Measurements from ENCODE around the gene SOX10. TPM values are rescaled to one million over a fixed set of nuclear protein-coding genes. Genes with fewer than 3 reads are reported as not detected.
"Not testable (repeated sequence)": the region's sequence is repeated elsewhere in the genome, so short reads cannot be mapped to it uniquely, and the experiment has no call there.

SOX10 gene
- polyA plus RNA-seq, 3 donors, result 1.4 to 2.3 (median 1.5) TPM

DNA sequence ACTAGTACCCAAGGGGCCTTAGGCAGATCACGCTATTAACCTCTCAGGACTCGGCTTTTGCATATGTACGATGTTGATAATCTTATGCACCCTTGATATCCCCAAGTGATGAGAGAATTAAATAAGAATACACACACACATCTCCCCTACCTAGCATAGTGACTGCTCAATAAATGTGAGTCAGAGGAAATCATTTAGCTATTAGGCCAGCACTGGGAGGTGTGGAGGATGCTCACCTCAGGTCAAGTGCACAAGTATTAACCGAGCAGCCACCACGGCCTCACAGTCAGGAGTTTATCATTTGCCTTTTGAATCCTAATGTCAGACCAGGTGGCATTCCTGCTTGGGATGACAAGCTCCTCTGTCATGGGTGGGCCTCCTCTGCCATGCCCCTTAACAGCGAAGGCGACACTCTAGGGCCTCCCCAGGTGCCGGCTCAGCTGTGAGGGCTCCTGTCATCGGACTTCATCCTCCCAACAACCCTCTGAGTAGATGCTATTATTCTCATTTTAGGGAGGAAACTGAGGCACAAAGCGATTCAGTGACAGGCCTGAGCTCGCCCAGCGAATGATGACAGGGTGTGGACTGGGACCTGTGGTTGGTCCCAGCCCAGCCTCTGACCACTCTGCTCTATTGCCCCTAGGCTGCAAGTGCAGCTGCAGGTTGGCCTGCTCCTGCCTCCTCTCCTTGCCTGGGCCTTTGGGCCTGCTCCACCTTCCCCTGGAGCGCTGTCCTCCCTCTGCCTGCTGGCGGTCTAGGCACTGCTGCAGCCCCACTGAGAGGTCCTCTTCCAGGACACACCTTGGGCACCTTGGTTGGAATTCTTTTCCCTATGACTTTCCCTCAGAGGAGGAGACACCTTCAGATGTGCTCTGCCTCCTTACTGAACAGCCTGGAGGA, 5.0 kb upstream of the SOX10 start:
- DNase-seq, result no peak

DNA sequence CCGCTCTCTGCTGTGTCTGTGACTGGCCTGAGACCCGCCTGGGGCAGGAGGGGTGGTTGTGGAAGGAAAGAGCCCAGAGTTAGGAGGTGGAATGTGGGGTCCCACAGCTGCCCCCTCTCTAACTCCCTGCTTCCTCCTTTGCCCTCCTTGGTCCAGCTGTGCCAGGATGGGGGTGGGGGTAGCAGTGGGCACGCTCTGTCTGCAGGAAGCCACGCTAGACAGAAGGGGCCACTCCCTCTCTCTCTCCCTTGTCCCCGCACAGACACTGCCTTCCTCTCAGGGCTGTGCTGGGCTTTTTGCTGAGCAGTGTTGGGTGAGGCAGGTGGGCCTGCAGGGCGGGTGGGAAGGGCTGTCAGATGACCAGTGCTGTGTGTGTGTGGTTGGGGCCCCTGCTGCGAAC, 2.0 kb upstream of the SOX10 start:
- DNase-seq, result no peak

DNA sequence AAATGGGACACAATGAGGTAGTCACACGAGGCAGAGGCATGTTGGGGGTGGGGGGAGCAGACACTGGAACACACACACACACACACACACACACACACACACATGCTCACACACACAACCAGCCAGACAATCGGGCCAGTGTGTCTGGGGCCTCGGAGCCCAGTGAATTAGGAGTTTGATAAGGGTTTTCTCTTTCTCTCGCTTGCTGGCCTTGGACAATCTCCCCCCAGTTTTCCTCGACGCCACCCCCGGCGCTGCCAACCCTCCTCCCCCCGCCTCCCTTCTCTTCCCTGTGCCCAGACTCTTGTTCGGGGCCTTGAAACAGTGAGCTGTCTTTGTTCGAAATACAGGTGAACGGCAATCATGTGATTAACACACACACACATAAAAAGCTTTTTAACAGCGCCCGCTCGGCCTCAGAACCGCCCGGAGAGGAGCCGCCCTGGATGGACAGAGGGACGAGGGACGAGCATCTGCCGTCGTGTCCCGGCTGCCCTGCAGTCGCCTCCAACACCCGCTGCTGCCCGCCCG, 1.5 kb upstream of the SOX10 start:
- no peak for DNase-seq

DNA sequence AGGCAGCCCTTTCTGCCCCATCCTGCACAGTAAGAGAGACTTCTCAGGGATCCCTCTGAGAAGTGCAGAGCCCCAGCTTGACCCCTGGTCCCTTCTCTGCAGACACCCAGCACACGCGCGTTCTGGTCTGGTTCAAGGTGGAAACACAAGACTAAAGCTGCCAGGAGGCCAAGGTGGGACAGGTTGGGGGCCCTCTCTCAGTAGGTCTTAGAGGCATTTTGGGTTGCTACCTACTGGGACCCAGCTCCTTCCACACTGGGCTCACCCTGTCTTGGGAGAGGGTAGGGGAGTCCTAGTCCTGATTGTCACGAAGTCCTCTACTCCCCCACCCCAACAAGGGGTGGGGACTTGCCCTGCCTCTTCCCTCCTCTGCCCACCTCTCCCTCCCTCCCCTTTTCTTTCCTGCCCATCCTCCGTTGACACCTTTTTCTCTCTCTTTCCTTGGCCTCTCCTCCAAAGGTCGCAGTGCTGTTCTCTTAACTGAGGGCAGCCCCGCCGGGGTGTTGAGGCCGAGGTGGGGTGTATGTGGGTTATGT, 763 bp upstream of the SOX10 start:
- no peak for DNase-seq

DNA sequence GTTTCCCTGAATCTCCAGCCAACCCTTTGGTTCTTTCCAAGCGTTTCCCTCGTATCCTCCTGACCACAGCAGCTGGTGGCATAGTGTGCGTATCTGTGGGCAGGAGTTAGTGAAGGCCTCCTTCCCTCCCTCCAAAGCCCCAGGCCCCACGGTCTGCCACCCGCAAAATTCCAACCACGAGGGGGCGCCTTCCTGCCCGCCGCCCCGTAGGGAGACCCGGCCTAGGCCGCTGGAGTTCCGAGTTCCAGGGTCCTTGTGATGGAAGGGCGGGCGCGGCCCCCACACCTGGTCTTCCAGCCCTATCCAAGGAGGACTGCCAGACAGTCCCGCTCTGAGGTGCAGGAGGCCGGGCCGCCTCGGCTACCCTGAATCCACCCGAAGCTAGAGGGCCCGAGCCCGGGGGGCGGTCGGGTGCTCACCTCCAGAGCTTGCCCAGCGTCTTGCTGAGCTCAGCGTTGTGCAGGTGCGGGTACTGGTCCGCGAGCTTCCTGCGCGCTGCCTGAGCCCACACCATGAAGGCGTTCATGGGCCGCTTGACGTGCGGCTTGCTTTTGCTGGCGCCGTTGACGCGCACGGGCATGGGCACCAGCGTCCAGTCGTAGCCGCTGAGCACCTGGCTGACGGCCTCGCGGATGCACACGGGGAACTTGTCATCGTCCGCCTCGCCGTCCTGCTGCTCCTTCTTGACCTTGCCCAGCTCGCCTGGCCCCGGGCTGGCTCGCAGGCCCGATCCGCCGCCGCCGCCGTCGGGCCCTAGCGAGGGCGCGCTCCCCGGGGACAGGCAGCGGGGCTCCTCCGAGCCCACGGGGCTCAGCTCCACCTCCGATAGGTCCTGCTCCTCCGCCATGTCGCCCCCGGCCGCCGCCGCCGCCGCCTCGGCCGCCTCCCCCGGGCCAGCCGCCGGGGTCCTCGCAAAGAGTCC, 1.2 kb downstream of the SOX10 start:
- DNase-seq, result no peak

DNA sequence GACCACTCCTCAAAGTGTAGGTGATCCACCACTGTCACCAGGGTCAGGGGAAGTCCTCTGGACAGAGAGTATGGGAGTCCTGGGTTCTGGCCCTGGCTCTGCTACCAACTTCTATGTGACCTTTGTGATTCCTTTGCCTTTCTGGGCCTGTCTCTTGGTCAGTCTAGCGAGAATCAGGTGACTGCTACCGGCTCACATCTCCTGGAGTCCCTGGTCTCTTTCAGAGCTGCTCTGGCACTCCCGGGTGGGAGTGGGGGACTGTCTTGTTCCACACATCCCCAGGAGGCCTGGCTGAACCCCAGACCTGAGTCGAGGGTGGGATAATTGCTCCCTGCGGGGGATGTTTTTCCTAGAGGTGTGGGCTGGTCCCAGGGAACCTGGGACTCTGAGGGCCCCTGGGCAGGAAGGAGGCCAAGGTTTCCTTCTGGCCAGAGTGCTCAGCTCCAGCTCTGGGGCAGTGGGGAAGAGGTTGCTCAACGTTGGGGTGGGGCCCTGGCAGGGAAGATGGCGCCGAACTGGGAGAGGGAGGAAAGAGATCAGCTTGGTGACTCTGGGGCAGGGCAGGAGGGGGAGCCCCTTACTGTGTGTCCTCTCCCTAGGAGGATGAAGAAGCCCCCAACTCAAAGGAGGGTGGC, 2.1 kb downstream of the SOX10 start:
- DNase-seq, result no peak

DNA sequence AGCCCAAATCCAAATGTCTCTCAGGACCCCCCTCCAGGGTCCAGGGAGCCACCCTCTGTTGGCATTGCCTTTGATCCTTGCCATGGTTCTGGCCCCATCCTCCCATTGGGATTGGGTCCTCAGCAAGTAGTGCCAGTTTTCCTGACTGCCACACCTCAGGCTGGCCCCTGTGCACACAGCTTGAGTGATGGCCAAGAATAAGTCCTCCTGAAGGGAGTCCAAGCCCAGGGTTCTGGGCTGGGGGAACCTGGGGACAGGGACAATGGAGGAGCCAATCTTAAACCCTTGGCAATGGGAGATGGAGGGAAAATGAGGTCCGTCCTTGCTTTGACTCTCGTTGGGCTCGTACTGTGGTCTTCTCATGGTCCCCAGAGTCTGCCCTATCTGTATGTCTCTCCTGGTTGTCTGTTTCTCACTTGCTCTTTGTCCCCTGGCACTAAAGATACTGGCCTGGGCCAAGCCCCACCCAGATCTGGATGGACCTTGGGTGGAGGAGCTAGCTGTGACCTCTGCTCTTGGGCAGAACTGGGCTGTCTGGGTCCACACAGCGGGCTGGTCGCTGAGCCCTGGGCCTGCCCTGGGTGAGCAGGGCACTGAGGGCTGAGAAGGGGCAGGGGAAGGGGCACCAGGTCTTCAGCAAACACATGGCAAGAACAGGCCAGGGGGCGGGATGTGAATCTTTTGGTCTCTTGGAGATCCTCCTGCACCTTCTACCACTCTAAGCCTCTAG, 2.9 kb downstream of the SOX10 start:
- no peak for DNase-seq

DNA sequence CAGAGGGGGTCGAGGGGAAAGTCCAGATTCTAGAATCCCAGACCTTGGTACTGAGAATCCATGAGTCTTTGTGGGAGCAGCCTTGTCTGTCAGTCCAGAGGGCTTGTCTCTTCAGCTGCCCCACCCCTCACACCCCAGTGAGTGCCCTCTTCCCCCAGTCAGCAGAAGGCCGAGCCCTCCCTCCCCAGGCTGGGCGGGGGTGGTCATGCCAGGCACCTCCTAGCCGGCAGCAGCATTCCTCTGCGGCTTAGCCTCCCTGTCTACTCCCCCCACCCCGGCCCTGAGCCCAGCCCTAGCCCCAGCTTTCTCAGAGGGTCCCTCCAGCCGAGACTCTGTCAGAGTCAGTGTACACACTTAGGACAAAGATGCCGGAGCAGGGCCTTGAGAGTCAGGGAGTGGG, 4.6 kb downstream of the SOX10 start:
- no peak for DNase-seq

DNA sequence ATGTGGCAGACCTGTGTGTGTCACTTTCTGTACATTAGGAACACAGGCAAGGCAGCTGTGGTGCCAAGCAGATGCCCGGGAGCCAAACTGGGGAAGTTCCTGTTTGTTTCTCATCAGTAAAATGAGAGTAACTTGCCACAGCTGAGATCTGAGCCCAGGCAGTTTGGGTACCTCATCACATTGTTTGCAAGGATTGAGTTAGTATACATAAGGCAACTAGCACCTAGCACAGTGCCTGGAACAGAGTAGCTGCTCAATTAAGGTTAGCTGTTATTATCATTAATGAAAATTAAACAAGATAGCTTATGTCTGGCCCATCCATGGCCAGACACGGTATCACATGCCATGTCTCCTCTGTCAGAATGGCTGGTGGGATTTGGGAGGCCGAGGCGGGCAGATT, 7.8 kb downstream of the SOX10 start:
- DNase-seq, result no peak

DNA sequence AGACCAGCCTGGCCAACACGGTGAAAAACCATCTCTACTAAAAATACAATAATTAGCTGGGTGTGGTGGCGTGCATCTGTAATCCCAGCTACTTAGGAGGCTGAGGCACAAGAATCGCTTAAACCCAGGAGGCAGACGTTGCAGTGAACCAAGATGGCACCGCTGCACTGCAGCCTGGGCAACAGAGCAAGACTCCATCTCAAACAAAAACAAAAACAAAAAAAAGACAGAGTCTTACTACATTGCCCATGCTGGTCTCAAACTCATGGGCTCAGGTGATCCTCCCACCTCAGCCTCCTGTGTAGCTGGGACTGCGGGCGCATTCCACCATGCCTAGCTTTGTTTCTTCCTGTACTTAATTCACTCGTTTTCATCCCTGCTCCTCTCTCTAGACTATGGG, 8.3 kb downstream of the SOX10 start:
- DNase-seq, result not testable (repeated sequence)

DNA sequence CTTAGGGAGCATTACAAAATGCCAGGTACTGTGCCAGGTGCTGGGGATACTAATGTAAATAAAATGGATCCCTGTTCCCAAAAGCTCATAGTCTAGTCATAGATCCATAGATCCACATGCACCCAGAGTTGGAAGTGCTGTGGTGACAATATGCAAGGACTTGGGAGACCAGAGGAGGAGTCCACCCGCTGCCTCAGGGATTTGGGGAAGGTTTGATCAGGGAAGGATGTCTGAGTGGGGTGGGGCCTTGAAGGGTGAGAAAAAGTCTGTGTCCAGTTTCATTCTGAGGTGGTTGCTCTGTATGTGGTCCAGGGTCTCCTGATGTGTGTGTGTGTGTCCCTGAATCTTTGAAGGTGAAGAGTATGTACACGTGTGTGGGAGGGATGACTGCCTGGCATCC, 9.2 kb downstream of the SOX10 start:
- DNase-seq, result no peak

DNA sequence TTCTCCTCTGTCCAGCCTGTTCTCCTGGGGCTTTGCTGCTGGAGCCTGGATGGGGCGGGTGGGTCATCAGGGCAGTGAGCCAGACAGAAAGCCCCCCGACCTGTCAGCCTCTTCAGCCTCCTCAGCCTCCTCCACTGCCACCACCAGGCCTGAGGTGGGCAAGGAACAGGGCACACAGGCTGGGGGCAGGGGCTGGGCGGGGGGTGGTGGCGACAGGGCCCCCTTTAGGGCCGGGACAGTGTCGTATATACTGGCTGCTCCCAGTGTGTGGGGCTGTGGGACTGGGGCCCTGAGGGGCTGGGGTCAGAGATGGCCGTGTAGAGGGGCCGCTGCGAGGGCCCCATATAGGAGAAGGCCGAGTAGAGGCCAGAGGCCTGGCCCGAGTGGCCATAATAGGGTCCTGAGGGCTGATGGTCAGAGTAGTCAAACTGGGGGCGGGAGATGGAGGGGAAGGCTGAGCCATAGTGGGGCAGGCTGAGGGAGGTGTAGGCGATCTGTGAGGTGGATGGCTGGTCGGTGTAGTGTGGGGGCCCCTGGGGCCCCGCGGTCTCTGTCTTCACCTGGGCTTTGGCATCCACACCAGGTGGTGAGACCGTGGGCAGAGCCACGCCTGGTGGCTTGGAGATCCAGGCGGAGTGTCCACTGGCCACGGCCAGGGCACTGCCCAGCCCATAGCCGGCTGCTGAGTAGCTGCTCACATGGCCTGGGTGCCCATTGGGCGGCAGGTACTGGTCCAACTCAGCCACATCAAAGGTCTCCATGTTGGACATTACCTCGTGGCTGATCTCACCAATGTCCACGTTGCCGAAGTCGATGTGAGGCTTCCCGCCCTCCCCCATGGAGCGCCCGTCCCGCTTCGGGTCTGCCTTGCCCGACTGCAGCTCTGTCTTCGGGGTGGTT, 10.8 kb downstream of the SOX10 start:
- DNase-seq, result no peak

DNA sequence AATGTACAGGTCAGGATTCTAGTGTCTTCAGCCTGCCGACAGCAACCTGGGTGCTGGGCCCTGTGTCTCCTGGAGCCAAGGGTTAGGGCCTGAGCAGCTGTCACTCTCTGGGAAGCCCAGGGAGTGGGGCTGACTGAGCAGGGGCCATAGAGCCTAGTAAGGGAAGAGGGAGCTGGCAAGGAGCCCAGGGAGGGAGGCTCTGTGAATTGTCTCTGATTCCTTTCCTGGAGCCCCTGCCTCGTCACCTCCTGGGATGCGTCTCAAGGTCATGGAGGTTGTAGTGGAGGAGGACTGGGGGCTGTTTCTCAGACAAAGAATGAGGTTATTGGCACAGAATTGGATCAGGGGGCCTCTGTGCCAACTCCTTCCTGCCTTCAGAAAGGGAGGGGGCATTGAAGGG, 11.8 kb downstream of the SOX10 start:
- DNase-seq, result no peak

DNA sequence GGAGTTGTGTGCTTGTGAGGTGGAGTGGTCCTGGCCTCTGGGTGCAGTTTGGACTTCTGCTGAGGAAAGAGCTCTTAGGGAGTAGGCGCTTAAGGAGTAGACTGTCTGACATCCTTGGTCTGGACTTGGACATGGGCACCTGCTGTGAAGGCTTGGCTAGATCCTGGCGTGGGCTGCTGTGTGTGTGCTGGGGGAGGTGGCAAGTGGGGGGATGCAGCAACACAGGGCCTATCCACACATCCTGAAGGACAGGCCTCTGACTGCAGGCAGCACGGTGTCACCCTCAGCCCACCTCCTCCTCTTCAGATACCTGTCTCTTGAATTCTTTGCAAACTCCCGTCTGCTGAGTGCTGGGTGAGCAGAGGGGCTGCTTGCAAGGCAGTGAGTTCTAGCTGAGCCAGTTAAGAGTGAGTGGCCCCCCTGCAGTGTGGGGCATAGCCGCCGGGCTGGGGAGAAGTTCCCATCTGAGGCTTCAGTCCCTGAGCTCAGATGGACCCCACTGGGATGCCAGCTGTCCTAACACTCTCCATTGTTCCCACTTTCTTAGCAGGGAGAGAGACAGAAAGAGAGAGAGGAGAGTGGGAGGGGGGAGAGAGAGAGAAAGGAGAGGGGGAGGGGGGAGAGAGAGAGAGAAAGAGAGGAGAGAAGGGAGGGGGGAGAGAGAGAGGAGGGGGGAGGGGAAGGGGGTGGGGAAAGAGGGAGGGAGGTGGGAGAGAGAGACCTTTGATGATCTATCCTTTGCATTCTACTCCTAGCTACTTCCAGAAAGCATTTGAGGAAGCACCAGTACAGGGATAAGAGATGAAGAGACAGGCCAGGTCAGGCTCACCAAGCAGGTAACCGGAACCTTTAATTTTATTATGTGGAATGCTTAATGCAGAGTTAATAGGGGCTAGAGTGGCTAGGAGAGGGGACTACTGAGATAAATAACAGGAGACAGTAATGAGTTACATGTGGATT, 12.6 kb downstream of the SOX10 start:
- DNase-seq, result no peak

DNA sequence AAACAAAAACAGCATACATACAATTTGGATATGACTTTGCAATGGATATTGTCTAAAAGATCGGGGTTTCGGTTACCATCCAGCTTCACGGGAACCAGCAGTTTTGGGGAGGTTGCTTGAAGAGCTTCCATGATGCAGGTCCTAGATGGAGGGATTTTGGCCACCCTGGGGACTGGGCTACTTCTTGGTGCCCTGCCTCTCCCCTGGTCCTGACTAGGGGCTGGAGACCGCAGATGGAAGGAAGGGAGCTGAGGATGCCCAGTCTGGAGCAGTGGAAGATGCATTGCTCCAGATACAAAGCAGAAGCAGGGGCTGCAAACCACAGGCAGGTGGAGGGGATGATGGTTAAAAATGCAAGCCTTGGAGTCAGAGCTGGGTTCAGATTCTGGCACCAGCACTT, 13.5 kb downstream of the SOX10 start:
- no peak for DNase-seq

DNA sequence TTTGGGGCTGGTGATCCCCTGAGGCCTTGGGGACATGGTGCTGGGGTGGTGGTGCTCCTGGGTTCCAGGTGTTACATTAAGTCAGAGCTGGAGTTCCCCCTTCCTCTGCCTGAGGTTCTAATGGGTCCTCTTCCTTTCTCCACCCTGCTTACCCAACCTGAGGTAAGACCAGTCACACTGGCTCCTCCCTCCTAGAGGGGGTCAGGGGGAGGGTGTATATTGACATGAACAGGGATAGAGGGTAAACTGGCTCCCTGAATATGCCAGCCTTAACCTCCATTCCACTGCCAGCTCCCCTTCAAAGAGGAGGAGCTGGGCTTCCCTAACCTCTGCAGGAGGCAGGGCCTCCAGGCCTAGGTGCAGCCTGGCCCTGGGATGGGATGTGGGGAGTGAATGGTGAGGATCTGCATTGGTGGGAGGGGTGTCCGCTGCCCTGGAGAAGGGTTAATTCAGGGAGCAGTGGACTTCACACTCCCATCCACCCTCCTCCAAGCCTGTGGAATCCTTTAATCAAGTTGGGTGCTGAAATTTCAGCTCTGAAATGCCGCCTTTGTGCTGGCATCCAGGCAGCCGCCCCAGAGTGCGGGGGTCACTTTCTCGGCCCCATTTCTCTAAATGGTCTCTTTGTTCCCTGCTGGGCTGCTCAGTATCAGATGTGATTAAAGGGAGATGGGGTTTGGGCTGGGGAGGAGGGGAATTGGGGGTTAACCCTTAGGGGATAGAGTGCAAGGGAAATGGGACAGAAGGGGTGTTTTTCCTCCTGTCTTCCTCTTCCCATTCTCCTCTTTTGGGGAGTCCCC, 15.7 kb downstream of the SOX10 start:
- no peak for DNase-seq

DNA sequence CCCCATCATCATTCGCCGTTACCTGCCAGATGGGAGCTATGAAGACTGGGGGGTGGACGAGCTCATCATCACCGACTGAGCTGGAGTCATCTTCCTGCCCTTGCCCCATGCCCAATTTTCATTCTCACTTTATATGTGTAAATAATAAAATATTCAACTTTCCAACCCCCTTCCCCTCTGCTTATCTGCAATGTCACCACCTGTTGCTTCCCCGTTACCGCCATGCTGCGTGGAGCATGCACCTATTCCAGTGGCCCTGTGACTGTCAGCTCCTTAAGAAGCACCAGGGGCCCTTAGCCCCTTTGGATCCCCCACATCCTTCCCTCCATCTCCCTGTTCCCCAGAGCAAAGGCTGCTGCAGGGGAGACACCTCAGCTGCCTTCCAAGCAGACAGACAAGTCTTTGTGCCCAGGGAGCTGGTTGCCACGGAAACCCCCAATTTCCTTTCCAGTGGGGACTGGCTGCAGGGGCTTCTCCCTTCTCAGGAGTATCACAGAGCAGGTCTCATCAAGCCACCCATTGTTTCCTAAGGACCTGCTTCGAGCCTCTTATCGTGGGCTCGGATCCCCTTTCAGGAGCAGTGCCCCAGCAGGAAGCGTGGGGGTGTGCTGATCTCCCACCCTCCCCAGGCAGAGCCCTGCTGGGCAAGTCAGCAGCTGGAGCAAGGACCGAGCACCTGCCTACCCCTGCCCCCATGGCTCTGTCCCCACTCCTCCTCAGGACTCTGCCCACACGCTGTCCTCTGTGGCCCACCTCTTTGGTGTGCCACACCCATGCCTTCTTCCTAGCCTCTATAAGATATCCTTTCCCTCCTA, 16.5 kb downstream of the SOX10 start:
- DNase-seq, result no peak

All from renal pelvis (tissue), 4 donors.